HG02763 (cell line): ENCODE results near the gene CDK18.
"Not testable (repeated sequence)": the region's sequence is repeated elsewhere in the genome, so short reads cannot be mapped to it uniquely, and the experiment has no call there.

Experiments used
- ATAC-seq: cut with Tn5 transposase; IDR thresholded peaks from one replicate; pipeline ENCODE4 v1.9.1; 2021; ENCODE audit warnings: mild to moderate bottlenecking, moderate library complexity; ENCODE audit not compliant: unreplicated experiment

CDK18 gene

GRCh38 chr1:205480349-205480985 is 24.0 kb upstream of the CDK18 start:
- ATAC-seq: peak; percentile 49

DNA sequence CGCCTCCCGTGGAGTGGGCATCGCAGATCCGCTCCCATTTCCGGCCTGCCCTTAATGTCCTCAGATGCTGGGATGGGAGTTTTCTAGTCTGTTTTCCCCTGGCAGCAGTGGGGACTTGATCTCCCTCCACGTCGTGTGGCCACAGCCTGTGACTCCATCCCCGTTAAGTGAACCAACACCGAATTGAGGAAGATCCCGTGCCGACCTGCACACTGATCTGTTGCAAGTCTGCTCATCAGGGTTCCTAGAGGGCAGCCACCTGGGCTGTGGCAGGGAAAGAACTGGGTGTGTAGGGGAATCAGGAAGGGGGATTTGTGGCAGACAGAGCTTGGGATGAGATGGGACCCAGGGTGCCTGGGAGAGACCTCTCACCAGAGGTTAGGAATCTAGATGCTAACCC is 23.3 kb upstream of the CDK18 start:
- ATAC-seq: no peak

DNA sequence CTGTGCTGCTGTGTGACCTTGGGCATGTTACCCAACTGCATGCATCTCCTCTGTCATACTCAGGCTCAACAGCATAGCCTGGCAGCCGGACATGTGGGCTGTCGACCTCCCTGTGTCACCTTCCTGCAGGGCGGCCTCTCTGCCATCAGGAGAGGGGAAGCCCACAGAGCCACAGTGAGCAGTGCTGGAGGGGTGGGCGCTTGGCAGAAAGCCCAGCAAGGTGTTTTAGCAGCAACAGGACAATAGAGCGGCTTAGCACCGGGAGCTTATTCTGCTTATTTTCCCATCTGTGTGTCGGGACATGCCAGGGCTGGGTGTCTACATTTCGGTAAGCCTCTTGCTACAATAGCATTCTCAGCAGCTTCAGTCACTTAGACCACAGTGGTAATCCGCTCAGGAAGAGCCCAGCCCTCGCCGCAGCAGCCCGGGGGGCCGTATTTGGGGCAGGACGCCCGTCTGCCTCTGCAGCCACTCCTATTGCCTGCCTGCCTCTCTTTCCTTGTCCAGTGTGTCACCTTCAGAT is 22.8 kb upstream of the CDK18 start:
- no peak for ATAC-seq

DNA sequence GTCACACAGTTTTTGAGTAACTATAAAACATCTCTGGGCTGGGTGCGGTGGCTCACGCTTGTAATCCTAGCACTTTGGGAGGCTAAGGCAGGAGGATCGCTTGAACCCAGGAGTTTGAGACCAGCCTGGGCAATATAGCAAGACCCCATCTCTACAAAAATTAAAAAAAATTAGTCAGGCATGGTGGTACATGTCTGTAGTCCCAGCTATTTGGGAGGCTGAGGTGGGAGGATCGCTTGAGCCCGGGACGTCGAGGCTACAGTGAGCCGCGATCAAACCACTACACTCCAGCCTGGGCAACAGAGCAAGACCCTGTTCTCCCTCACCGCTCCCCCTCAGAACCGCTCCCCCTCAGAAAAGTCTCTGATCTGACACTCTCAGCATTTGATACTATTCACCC is 21.9 kb upstream of the CDK18 start:
- ATAC-seq: not testable (repeated sequence)

GRCh38 chr1:205483372-205483771 is 21.1 kb upstream of the CDK18 start:
- ATAC-seq: no peak

DNA sequence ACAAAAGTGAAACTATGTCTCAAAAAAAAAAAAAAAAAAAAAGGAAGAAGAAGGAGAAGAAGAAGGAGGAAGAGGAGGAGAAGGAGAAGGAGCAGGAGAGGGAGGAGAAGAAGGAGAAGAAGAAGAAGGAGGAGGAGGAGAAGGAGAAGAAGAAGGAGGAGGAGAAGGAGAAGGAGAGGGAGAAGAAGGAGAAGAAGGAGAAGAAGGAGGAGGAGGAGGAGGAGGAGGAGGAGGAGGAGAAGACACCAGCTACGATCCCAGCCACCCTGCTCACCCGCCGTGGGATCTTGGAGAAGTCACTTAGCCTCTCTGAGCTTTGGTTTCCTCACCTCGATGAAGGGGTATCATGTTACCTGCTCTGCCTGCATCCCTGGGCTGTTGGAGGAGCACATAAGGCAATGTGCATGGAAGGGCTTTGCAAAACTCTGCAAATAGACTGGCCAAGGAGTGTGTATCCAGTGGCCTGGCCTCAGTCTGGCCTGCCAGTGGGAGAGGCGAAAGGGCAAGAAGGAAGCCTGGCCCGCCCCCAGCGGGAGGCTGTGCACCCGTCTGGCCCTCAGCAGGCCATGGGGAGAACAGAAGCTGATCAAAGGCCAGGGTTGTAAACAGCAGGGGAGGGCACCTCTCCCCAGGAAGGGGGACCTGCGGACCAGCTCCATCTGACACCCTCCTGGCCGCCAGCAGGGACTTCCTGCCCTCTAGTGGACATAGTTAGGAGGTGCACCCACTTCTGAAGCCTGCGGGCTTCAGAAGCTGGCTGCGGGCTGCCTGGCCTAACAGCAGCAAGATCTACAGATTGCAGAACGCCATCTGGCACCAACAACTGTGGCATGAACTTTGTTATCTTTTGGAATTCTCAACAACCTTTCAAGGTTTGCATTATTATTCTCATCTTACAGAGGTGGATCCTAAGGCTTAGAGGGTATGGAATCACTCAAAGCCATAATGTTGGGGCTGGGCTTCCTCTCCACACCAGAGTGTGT is 19.2 kb upstream of the CDK18 start:
- no peak for ATAC-seq

DNA sequence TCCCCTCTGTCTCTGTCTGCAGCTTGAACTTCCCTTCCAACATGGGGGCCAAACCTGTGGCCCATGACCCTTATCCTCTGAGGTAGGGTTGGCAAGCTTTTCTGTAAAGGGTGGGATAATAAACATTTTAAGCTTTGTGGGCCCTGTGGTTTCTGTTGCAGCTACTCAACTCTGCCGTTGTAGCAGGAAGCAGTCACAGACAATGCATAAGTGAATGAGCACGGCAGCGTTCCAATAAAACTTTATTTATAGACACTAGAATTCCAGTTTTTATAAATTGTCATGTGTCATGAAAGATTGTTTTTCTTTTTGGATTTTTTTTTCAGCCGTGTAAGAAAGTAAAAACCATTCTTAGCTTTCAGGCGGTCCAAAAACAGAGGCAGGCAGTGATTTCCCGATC is 18.2 kb upstream of the CDK18 start:
- ATAC-seq: no peak

- ATAC-seq: no peak
Observed at GRCh38 chr1:205488074-205488723, 16.3 kb upstream of the CDK18 start.

- ATAC-seq: no peak
Observed at GRCh38 chr1:205491794-205492193, 12.7 kb upstream of the CDK18 start.

DNA sequence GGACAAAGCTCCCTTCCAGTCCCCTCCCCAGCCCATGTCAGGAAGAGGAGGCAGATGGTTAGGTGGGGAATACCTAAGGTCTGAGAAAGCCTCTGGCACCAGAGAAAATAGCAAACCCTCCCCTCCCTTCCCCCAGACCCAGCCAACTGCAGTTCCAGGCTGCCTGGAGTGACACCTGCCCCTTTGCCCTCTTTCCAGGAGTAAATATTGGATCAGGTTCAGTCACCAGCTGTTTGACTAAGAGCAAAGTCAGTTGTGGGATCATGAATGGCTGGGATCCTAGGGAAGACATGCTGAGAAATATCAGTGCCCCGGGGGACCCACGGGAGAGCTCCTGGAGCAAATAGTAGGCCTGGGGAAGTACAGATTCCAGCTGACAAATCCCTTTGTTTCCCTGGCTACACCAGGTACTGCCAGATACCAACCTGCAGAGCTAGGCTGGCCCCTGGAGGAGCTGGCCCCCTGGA is 12.2 kb upstream of the CDK18 start:
- no peak for ATAC-seq

- ATAC-seq: no peak
Observed at GRCh38 chr1:205492774-205493173, 11.7 kb upstream of the CDK18 start.

DNA sequence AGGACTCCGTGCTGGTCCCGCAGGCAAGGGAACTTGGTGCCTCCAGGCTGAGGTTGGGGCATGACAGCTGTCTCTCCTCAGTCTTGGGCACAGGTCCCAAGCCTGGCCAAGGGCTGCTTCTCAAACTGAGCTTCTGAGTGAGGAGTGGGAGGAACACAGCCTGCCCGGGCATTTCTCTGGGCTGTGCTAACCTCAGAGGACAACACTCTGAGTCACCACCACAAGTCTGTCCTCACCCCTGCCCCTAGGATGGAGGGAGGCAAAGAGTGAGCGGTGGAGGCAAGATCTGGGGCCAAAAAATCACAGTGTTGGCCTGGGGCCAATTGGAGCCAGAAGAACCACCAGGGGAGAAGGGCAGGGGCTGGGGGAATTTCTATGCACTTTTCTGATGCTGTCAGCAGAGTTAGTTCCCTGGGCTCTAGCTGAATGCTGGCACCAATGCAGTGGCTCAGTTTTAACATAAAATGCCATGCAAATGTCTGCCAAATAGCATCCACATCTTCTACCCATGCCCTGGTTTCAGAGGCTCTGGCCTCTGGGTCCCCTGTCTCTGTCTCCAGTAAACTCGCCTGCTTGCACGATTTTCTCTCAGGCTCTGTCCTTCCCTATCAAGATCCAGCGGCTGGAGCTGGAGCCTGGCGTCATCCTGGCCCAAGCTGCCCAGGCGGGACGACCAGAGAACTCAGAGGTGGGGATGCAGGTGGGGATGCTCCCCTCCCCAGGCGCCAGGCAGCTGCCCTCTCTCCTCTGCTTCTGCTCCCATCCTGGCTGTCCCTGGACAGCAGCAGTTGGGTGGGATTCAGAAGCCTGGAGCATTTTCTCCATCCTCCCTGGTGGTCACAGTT is 11.0 kb upstream of the CDK18 start:
- ATAC-seq: no peak

- no peak for ATAC-seq
Observed at GRCh38 chr1:205494115-205494514, 10.4 kb upstream of the CDK18 start.

DNA sequence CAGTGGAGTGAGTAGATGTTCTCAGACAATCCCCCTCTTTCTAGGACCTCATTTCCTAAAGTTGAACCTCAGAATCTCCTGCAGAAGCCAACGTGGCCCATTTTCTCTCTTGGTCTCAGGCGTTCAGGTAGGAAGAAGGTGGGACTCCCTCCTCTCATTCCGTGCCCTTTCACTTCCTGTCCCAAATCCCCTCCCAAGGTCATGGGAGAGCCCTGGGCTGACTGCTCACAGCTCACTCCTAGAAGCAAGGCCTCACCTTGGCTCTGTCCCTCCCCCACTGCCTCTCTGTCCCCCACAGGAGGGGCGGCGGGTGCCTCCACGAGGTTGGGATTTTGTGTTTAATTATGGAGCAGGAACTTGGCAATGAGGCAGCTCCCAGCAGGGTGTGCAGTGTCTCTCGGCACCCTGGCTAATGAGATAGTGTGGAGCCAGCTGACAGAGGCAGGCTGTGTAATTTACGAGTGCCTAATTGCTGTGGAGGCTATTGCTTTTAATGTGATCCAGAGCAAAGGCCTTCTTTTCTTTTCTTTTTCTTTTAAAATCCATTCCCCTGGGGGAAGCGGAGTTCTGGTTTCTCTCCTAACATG is 9.1 kb upstream of the CDK18 start:
- no peak for ATAC-seq

GRCh38 chr1:205496661-205497060 is 7.8 kb upstream of the CDK18 start:
- ATAC-seq: no peak

- ATAC-seq: no peak
Observed at GRCh38 chr1:205497351-205497750, 7.1 kb upstream of the CDK18 start.

DNA sequence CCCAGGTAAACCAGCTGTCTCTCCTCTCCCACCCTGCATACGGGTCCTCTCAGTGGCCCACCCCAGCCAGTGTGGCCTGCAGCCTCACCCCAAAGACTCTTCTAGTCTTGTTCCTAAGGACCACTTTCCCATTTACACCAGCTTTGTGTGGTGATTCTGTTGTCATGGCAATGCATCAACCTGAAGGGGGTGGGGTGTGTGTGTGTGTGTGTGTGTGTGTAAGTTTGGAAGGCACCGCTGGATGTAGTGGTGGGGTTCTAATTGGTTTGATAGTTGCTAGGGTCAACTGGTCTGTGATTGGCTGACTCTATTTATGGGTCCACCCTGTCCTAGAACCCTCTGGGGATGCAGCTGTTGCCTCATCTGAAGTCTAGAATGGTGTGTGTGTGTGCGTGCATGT is 4.7 kb upstream of the CDK18 start:
- no peak for ATAC-seq

GRCh38 chr1:205500240-205501233 is 3.9 kb upstream of the CDK18 start:
- ATAC-seq: no peak
